SK-N-SH (cell line): ENCODE data around the gene PRKAA2.

Experiments
- CHD2 ChIP-seq: fragments of 150-350 bp; IDR thresholded peaks from 2 replicates; pipeline ENCODE4 v1.6.1; 2018; ENCODE audit warnings: low read length; ENCODE audit not compliant: partially characterized antibody
- CTCF ChIP-seq: fragments of 200-600 bp; sonication (generic); IDR thresholded peaks from 2 replicates; pipeline ENCODE4 v1.6.1; 2017; ENCODE audit warnings: antibody characterized with exemption, mild to moderate bottlenecking, moderate library complexity
- EP300 ChIP-seq, 2 experiments: IDR thresholded peaks; 2 replicates each; pipeline versions ENCODE4 v1.4.0 to v1.6.1; 2012; ENCODE audit warnings: borderline replicate concordance in 1 of 2, low read depth in 1 of 2, low read length in 1 of 2
- EZH2phosphoT487 ChIP-seq: fragments of 200-600 bp; sonication (generic); IDR thresholded peaks from 2 replicates; pipeline ENCODE4 v1.6.1; 2017; ENCODE audit warnings: low read depth, mixed run types, mild to moderate bottlenecking, antibody characterized with exemption, moderate library complexity, borderline replicate concordance
- FOSL2 ChIP-seq: IDR thresholded peaks from 2 replicates; pipeline ENCODE4 v1.4.0; 2012; ENCODE audit warnings: low read depth, mild to moderate bottlenecking, moderate library complexity, borderline replicate concordance
- MAX ChIP-seq: IDR thresholded peaks from 2 replicates; pipeline ENCODE4 v1.4.0; 2012; ENCODE audit warnings: low read depth
- MXI1 ChIP-seq: IDR thresholded peaks from 2 replicates; pipeline ENCODE4 v1.6.1; 2012; ENCODE audit warnings: mild to moderate bottlenecking, low read depth, low read length, improper control_type of control experiment
- POLR2AphosphoS5 ChIP-seq: IDR thresholded peaks from 2 replicates; pipeline ENCODE4 v1.6.1; 2012; ENCODE audit warnings: low read depth, low read length
- RAD21 ChIP-seq: IDR thresholded peaks from 2 replicates; pipeline ENCODE4 v1.6.1; 2012; ENCODE audit warnings: mild to moderate bottlenecking, low read length
- RCOR1 ChIP-seq: fragments of 150-350 bp; IDR thresholded peaks from 2 replicates; pipeline ENCODE4 v1.6.1; 2017; ENCODE audit warnings: antibody characterized with exemption, low read length
- REST ChIP-seq: IDR thresholded peaks from 2 replicates; pipeline ENCODE4 v1.6.1; 2012; ENCODE audit warnings: mild to moderate bottlenecking, low read depth, low read length, moderate library complexity
- TAF1 ChIP-seq: IDR thresholded peaks from 2 replicates; pipeline ENCODE4 v1.6.1; 2012; ENCODE audit warnings: low read depth, mild to moderate bottlenecking, low read length, moderate library complexity, borderline replicate concordance
- YY1 ChIP-seq: IDR thresholded peaks from 2 replicates; pipeline ENCODE4 v1.4.0; 2012; ENCODE audit warnings: low read depth, mild to moderate bottlenecking

GRCh38 chr1:56758794-56759193 is 113.7 kb downstream of the PRKAA2 start:
- TF ChIP-seq TAF1 (no peak), RCOR1 (no peak), EP300 (IDR thresholded peaks at IDR 0.05; ENCODE audit: borderline replicate concordance in 1 of 2, low read depth in 1 of 2, low read length in 1 of 2) (no peak), FOSL2 (no peak), MAX (no peak), CTCF (no peak), EZH2phosphoT487 (no peak), RAD21 (no peak), POLR2AphosphoS5 (no peak), CHD2 (no peak), MXI1 (no peak), YY1 (no peak), REST (no peak)
